Heart left ventricle (tissue), 13 donors: ENCODE data around the gene TRIM65.

Experiments used
- CTCF ChIP-seq, 12 donors: fragments of 200-600 bp; sonication (generic) in 4 of 12; IDR thresholded peaks; one replicate each; pipeline versions ENCODE4 v1.5.0 to v1.8.0; 2018 to 2022; ENCODE audit warnings: antibody characterized with exemption in 12 of 12, mild to moderate bottlenecking in 5 of 12
- POLR2A ChIP-seq, 2 donors: fragments of 450-650 bp; IDR thresholded peaks; one replicate each; pipeline ENCODE4 v1.6.1; 2017; ENCODE audit warnings: antibody characterized with exemption in 2 of 2, mild to moderate bottlenecking in 2 of 2, moderate library complexity in 2 of 2
- donor health status: ischemic (EF 13 %, LVEDD 7.1; RV severe dilation, severe dysfunction).
- donor health status: DM: no; HTN: yes; CAD: no.
- donor health status: DM: no; HTN: no; CAD: no.
- donor health status: ischemic (EF 25% LVEDD 6.9; RV normal size, moderate dysfunction).
- donor health status: ischemic (EF 25% LVEDD 5.7; RV mildly dilated, moderate dysfunction).
- donor health status: ischemic (EF 35%, LVEDD 5.7; RV mildly dilated, moderate dysfunction).
- donor health status: nonischemic (EF 11% LVEDD 7.7; RV severe dilation, severe dysfunction).
- donor health status: DM: yes; HTN: yes; CAD: no.
- donor health status: PGD.
- donor health status: ischemic (EF 29% LVEDD 5.4; RV normal size, mild dysfunction).
- donor health status: nonischemic (EF 23%, LVEDD 6.1; RV moderate dilation, normal function).

GRCh38 chr17:75933808-75934207, 37.1 kb upstream of the TRIM65 start:
- TF ChIP-seq CTCF (IDR thresholded peaks at IDR 0.05) (no peak), POLR2A (IDR thresholded peaks at IDR 0.05) (no peak)
